Upper lobe of right lung (tissue), 1 donor: ENCODE measurements around the gene DPP6. TPM values are rescaled to one million over a fixed set of nuclear protein-coding genes. Genes with fewer than 3 reads are reported as not detected.

Experiments used
- ATAC-seq: fragments of 200-7000 bp; cut with Tn5 transposase; one replicate; pipeline ENCODE4 v1.9.1; 2020; ENCODE audit warnings: mild to moderate bottlenecking, moderate library complexity
- DNase-seq: peaks from one replicate; pipeline ENCODE4 v3.0.0-alpha.2; 2020
- H3K27ac ChIP-seq: fragments of 200-600 bp; one replicate; pipeline ENCODE4 v1.8.0; 2022
- H3K27me3 ChIP-seq: fragments of 200-600 bp; one replicate; pipeline ENCODE4 v1.8.0; 2022; ENCODE audit warnings: mild to moderate bottlenecking
- H3K36me3 ChIP-seq: fragments of 200-600 bp; one replicate; pipeline ENCODE4 v1.8.0; 2022
- H3K4me1 ChIP-seq: fragments of 200-600 bp; one replicate; pipeline ENCODE4 v1.8.0; 2022
- H3K4me3 ChIP-seq: fragments of 200-600 bp; one replicate; pipeline ENCODE4 v1.8.0; 2022; ENCODE audit warnings: mild to moderate bottlenecking
- H3K9me3 ChIP-seq: fragments of 200-600 bp; one replicate; pipeline ENCODE4 v1.8.0; 2022
- intact Hi-C: fragments of 100-400 bp; cut with DNase I; formaldehyde crosslinking; loops from one replicate; pipeline ENCODE4 v1.11.0; 2022
- total RNA-seq: library from RNA; stranded (reverse); fragmentation: NEBNext Ultra II Directional; extraction: Animal tissue kit (Norgen Biotek cat#: 25700); gene quantifications from one replicate; pipeline ENCODE4 v1.2.1, GENCODE V29; 2021
- TF ChIP-seq, protein P1 (sequence below): fragments of 200-600 bp; IDR thresholded peaks from one replicate; pipeline ENCODE4 v1.8.0; 2022; ENCODE audit warnings: antibody characterized with exemption
- donor health status: DM: no; HTN: yes; CAD: no; lungs with severe emphysema.

DPP6 gene
- total RNA-seq, 1 donor from 2014 or later, result 1.6 TPM

DNA sequence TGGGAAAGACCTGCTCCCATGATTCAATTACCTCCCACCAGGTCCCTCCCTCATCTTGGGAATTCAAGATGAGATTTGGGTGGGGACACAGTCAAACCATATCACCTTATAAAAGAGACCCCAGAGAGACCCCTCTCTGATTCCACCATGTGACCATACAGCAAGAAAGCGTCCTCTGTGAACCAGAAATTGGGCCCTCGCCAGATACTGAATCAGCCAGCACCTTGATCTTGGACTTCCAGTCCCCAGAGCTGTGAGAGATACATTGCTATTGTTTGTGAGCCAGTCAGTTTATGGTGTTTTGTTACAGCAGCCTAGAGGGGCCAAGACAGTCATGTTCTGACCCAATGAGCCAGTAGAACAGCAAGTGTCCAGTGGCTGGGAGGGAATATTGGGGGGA, 718.2 kb downstream of the DPP6 start:
- H3K27me3 ChIP-seq, result no peaks in the 10 kb centered on the region
- H3K4me3 ChIP-seq, result no peak overlapping the region
- H3K9me3 ChIP-seq, result no peaks in the 10 kb centered on the region
- DNase-seq (no peak), ATAC-seq (no peak)
- TF ChIP-seq, protein P1, sequence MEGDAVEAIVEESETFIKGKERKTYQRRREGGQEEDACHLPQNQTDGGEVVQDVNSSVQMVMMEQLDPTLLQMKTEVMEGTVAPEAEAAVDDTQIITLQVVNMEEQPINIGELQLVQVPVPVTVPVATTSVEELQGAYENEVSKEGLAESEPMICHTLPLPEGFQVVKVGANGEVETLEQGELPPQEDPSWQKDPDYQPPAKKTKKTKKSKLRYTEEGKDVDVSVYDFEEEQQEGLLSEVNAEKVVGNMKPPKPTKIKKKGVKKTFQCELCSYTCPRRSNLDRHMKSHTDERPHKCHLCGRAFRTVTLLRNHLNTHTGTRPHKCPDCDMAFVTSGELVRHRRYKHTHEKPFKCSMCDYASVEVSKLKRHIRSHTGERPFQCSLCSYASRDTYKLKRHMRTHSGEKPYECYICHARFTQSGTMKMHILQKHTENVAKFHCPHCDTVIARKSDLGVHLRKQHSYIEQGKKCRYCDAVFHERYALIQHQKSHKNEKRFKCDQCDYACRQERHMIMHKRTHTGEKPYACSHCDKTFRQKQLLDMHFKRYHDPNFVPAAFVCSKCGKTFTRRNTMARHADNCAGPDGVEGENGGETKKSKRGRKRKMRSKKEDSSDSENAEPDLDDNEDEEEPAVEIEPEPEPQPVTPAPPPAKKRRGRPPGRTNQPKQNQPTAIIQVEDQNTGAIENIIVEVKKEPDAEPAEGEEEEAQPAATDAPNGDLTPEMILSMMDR, result no peak
- H3K36me3 ChIP-seq, result no peaks in the 10 kb centered on the region
- H3K27ac ChIP-seq, result no peak overlapping the region
- intact Hi-C loops, result no loop called here
- H3K4me1 ChIP-seq, result no peaks in the 10 kb centered on the region

DNA sequence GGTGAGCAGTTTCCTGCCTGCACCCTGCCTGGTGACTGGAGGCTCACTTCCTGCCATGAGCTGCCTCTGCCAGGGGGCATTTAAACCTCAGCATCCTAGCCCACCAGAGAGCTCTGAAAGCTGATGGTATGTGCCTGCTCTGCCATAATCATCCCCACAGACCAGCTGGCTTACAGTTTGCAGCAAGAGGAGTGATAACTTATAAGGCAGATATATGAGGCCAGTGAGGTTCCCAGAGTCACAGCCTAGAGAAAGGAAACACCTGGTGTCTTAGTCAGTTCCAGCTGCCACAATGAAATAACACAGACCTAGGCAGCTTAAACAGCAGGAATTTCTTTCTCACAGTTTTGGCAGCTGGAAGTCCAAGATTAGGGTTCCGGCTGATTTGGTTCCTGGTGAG, 718.8 kb downstream of the DPP6 start:
- no peak for DNase-seq
- Histone ChIP-seq H3K9me3 (no peaks in the 10 kb centered on the region), H3K27me3 (no peaks in the 10 kb centered on the region), H3K4me1 (no peaks in the 10 kb centered on the region), H3K36me3 (no peaks in the 10 kb centered on the region), H3K27ac (no peak overlapping the region), H3K4me3 (no peak overlapping the region)
- TF ChIP-seq, protein P1, result no peak
- no peak for ATAC-seq
- intact Hi-C loops, result no loop called here

GRCh38 chr7:154774303-154774969, 722.2 kb downstream of the DPP6 start:
- TF ChIP-seq, protein P1, result no peak
- no peak for ATAC-seq
- DNase-seq, result no peak
- no peaks in the 10 kb centered on the region for H3K27me3 ChIP-seq
- no peak overlapping the region for H3K4me3 ChIP-seq
- intact Hi-C loops, result no loop called here
- no peaks in the 10 kb centered on the region for H3K36me3 ChIP-seq
- H3K27ac ChIP-seq, result no peak overlapping the region
- no peaks in the 10 kb centered on the region for H3K9me3 ChIP-seq
- H3K4me1 ChIP-seq, result no peaks in the 10 kb centered on the region

DNA sequence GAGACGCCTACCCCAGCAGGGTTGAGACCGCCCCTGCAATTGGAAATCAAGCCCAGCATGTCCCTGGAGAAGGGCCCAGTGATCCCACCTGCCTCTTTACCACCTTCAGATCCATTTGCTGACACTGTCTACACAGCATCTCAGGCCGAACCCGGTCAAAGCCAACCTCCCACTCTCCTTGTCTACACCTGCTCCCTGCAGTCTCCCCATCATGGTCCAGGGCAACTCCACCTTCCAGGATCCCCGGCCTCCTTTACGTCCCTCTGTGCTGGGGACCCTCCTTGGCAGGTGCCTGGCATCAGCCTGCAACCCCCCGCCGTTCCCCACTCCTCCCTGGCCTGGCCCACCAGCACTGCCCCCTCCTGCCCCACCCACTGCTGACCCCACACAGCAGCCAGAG, 723.5 kb downstream of the DPP6 start:
- intact Hi-C loops, result no loop called here
- no peaks in the 10 kb centered on the region for H3K36me3 ChIP-seq
- no peak overlapping the region for H3K27ac ChIP-seq
- DNase-seq (no peak), ATAC-seq (no peak)
- H3K9me3 ChIP-seq, result no peaks in the 10 kb centered on the region
- H3K4me3 ChIP-seq, result no peak overlapping the region
- H3K27me3 ChIP-seq, result no peaks in the 10 kb centered on the region
- no peaks in the 10 kb centered on the region for H3K4me1 ChIP-seq
- TF ChIP-seq, protein P1, result no peak

DNA sequence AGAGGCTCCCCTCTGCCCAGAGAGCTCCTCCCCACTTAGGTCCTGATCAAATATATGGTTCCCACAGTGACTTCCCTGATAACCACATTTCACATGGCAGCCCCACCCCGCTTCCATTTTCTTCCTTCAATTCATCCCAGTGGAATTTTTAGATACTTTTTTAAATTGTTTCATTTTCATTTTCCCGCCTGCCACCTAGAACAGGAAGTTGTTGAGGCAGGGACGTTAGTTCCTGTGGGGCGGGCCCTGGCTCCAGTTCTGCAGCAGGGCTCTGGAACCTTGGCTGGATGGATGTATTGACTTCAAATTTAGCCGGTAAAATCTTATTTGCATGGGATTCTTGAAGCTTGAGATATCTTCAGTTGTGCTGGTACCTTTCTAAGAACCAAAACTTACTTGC, 724.2 kb downstream of the DPP6 start:
- Histone ChIP-seq H3K27me3 (peaks cover 3% of the 10 kb centered on the region), H3K9me3 (no peaks in the 10 kb centered on the region), H3K4me1 (no peaks in the 10 kb centered on the region), H3K36me3 (no peaks in the 10 kb centered on the region), H3K27ac (no peak overlapping the region), H3K4me3 (no peak overlapping the region)
- DNase-seq, result no peak
- ATAC-seq, result no peak
- intact Hi-C loops, result no loop called here
- TF ChIP-seq, protein P1, result no peak

GRCh38 chr7:154777023-154777422, 724.8 kb downstream of the DPP6 start:
- no peak for DNase-seq

More at GRCh38 chr7:154777023-154777422, 724.8 kb downstream of the DPP6 start:
- Histone ChIP-seq H3K27me3 (peaks cover 4% of the 10 kb centered on the region), H3K9me3 (no peaks in the 10 kb centered on the region), H3K27ac (no peak overlapping the region), H3K4me1 (no peaks in the 10 kb centered on the region), H3K4me3 (no peak overlapping the region), H3K36me3 (no peaks in the 10 kb centered on the region)
- intact Hi-C loops, result no loop called here
- ATAC-seq, result peak; percentile 43
- TF ChIP-seq, protein P1, result no peak
